ENCODE measurements around the gene AUTS2.

GRCh38 chr7:69661342-69661741, 63.1 kb downstream of the AUTS2 start:
- TF ChIP-seq CTCF (conservative IDR thresholded peaks at IDR 0.05; ENCODE audit: low read length) (no peak), EZH2phosphoT487 (IDR thresholded peaks at IDR 0.05; ENCODE audit: borderline replicate concordance) (no peak)
